Neutrophil (primary cell): ENCODE results near the gene MAP3K2.

Experiments
- H3K27ac ChIP-seq: fragments of 200-600 bp; sonication (generic); 2 replicates; pipeline ENCODE4 v1.5.1; 2016; ENCODE audit warnings: mild to moderate bottlenecking, moderate library complexity
- H3K27me3 ChIP-seq: fragments of 200-600 bp; sonication (generic); 2 replicates; pipeline ENCODE4 v1.6.0; 2016; ENCODE audit warnings: mild to moderate bottlenecking
- H3K36me3 ChIP-seq: fragments of 200-600 bp; sonication (generic); 2 replicates; pipeline ENCODE4 v1.5.1; 2017
- H3K4me1 ChIP-seq, 2 experiments: fragments of 200-600 bp in 1 of 2; sonication (generic) in 1 of 2; 1 replicate in 1 of 2; 2 replicates in 1 of 2; pipeline versions ENCODE4 v1.5.1 to v1.6.1; 2013 to 2016; ENCODE audit warnings: low read depth in 1 of 2, low read length in 1 of 2, mild to moderate bottlenecking in 1 of 2, moderate library complexity in 1 of 2; ENCODE audit not compliant: control insufficient read depth in 1 of 2, insufficient read depth in 1 of 2
- H3K4me3 ChIP-seq, 2 experiments: fragments of 200-600 bp in 1 of 2; sonication (generic) in 1 of 2; 1 replicate in 1 of 2; 2 replicates in 1 of 2; pipeline ENCODE4 v1.5.1; 2013 to 2016; ENCODE audit warnings: low read depth in 1 of 2, low read length in 1 of 2, mild to moderate bottlenecking in 1 of 2, moderate library complexity in 1 of 2
- H3K9me3 ChIP-seq: fragments of 200-600 bp; sonication (generic); 2 replicates; pipeline ENCODE4 v1.5.1; 2016
- TF ChIP-seq, protein P1 (sequence below): fragments of 200-600 bp; sonication (generic); IDR thresholded peaks from 2 replicates; pipeline ENCODE4 v1.5.1; 2016; ENCODE audit warnings: antibody characterized with exemption

MAP3K2 gene

DNA sequence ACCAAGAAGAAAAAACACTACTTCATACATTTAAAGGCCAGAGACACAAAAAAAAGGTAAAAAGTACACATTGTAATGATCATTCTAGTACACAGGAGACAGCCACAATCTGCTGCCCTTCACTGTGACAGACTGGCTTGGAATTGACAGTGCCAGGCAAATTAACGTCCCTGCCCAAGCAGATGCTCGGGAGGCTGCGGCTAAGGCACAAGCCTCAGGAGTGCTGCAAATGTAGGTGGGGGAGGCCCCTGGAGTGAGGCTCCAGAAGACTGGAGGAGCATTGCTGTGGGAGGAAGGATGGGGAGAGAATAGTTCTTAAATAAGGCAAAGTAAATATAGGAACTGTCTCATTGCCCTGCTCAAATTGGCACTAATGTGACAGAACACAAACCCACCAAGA, 112.4 kb downstream of the MAP3K2 start:
- H3K4me3 ChIP-seq: no peak overlapping the region
- no peaks in the 10 kb centered on the region for H3K4me1 ChIP-seq
- H3K27me3 ChIP-seq: no peaks in the 10 kb centered on the region
- no peaks in the 10 kb centered on the region for H3K9me3 ChIP-seq
- TF ChIP-seq, protein P1, sequence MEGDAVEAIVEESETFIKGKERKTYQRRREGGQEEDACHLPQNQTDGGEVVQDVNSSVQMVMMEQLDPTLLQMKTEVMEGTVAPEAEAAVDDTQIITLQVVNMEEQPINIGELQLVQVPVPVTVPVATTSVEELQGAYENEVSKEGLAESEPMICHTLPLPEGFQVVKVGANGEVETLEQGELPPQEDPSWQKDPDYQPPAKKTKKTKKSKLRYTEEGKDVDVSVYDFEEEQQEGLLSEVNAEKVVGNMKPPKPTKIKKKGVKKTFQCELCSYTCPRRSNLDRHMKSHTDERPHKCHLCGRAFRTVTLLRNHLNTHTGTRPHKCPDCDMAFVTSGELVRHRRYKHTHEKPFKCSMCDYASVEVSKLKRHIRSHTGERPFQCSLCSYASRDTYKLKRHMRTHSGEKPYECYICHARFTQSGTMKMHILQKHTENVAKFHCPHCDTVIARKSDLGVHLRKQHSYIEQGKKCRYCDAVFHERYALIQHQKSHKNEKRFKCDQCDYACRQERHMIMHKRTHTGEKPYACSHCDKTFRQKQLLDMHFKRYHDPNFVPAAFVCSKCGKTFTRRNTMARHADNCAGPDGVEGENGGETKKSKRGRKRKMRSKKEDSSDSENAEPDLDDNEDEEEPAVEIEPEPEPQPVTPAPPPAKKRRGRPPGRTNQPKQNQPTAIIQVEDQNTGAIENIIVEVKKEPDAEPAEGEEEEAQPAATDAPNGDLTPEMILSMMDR: no peak
- peaks cover 91% of the 10 kb centered on the region for H3K36me3 ChIP-seq
- no peak overlapping the region for H3K27ac ChIP-seq

DNA sequence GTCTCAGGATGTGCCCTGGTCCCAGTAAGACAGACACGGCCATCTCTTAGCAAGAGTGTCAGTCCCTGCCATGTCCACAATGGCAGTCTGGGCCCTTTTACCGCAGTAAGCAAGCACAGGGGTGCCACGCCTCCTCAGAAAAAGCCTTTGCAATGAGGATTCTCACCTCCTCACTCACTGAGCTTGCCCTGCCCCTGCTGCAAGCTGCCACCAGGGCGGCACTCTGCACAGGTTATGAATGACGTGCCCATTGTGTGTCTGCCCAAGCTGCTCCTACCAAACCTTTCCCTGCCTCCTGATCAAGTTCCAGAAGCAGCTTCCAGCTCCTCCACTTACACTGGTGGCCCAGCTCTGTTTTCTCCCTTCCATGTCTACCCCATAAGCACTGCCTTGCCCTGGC, 117.1 kb downstream of the MAP3K2 start:
- H3K4me1 ChIP-seq: no peaks in the 10 kb centered on the region
- TF ChIP-seq, protein P1: no peak
- H3K36me3 ChIP-seq: peaks cover 81% of the 10 kb centered on the region
- no peak overlapping the region for H3K4me3 ChIP-seq
- no peaks in the 10 kb centered on the region for H3K27me3 ChIP-seq
- no peaks in the 10 kb centered on the region for H3K9me3 ChIP-seq
- H3K27ac ChIP-seq: no peak overlapping the region

DNA sequence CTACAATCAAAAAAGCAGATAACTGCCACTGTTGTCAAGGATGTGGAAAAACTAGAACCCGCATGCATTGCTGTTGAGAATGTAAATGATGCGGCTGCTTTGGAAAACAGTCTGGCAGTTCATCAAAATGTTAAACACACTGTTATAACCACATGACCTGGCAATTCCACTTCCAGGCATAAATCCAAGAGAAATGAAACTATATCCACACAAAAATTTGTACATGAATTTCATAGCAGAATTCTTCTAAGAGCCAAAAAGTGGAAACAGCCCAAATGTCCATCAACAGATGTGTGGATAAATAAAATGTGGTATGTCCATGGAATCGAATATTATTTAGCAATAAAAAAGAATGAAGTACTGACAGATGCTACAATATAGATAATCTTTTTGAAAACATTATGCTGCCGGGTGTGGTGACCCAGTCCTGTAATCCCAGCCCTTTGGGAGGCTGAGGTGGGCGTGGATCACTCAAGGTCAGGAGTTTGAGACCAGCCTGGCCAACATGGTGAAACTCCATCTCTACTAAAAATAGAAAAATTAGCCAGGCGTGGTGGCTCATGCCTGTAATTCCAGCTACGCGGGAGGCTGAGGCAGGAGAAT, 125.9 kb downstream of the MAP3K2 start:
- H3K36me3 ChIP-seq: peaks cover 57% of the 10 kb centered on the region
- H3K27ac ChIP-seq: no peak overlapping the region
- no peaks in the 10 kb centered on the region for H3K9me3 ChIP-seq
- no peaks in the 10 kb centered on the region for H3K27me3 ChIP-seq
- TF ChIP-seq, protein P1: no peak
- peaks cover 0 to under 1% of the 10 kb centered on the region in 2 experiments for H3K4me1 ChIP-seq
- H3K4me3 ChIP-seq: no peak overlapping the region

DNA sequence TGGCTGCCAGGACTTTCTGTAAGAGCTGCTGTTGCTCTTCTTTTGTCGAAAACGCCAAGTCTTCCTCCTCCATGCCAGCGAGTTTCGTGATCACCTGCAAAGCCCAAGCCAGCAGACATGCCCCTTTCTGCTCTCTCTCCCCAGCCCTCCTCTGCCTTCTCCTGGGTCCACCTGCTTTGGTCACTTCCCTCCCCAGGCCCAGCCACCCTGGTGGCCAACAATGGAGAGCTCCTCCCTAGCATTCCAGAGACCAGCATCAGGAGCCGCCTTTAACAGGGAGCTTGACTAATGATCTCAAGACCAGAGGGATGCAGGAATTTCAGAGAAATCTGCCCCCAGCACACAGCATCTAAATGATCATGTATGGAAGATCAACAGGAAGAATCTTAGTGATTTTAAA, 128.4 kb downstream of the MAP3K2 start:
- Histone ChIP-seq H3K4me3 (no peak overlapping the region), H3K9me3 (no peaks in the 10 kb centered on the region), H3K27ac (no peak overlapping the region), H3K36me3 (peaks cover 56% of the 10 kb centered on the region), H3K27me3 (no peaks in the 10 kb centered on the region), H3K4me1 (peaks cover 7 to 9% of the 10 kb centered on the region in 2 experiments)
- TF ChIP-seq, protein P1: no peak

DNA sequence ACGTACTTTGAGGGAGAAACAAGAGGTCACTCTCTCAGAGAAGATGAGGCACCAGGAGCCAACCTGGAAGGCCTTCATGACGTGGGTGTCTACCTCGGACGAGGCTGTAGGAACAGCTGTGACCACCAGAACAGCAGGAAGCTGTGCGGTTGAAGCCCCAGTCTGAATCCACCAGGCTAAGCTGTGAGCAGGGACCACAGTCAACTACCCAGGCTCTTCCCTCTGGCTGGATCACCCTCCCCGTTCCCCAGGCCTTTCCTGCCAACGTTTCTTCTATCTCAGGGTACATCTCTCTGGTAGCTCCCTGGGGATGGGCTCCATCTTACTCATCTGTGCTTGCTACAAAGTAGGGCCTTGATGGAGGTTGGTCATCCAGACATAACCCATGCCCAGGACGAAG, 130.9 kb downstream of the MAP3K2 start:
- peak overlapping the region; percentile 30 for H3K27ac ChIP-seq
- H3K4me3 ChIP-seq: no peak overlapping the region
- peaks cover 7 to 9% of the 10 kb centered on the region in 2 experiments for H3K4me1 ChIP-seq
- peaks cover 49% of the 10 kb centered on the region for H3K36me3 ChIP-seq
- TF ChIP-seq, protein P1: no peak
- no peaks in the 10 kb centered on the region for H3K27me3 ChIP-seq
- H3K9me3 ChIP-seq: no peaks in the 10 kb centered on the region
